GM18868 (cell line): ENCODE measurements around the gene HTT.

Source experiments
- ATAC-seq: cut with Tn5 transposase; IDR thresholded peaks from one replicate; pipeline ENCODE4 v1.9.1; 2021; ENCODE audit warnings: mild to moderate bottlenecking, moderate library complexity; ENCODE audit not compliant: unreplicated experiment

The HTT gene

DNA sequence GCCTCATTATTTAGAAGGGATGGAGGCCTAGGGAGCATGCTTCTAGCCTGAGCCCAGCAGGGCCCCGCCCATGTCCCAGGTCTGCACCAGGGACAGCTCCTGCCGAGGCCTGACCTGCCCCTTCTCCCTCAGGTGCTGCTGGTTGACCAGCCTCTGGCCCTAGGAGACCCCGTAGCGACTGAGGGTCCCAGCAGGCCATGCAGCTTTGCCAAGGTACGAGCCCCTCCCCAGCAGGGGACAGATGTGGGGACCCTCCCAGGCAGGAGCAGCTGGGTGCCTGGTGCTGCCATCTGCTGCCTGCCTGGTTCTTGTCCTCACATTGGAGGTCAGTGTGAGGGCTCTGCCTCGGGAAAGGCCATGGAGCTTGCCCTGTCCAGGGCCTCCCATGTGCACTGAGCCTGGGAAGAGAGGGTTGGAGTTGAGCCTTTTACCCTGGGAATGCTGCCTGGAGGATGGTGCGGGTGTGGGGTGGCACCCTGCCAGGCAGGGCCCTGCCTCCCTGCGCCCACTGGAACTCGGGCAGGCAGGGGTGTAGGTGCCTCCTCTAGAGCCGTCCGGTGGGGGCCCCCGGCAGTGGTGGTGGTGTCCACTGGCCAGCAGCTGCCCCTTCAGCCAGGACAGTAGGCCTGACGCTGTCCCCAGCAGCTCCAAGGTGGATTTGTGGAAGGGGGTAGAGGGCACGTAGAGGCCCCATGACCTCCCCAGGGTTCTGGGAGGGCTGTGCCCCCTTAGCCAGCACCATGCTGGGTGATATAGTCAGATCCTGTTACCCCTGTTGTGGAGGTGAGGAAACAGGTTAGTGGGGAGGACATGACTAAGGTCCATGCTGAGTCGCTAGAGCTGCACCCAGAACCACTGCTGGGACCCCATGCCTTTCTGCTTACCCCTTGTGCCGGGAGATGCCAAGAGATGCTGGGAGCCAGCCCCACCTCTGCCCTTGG lies 172.2 kb downstream of the HTT start:
- ATAC-seq, result no peak

GRCh38 chr4:3247399-3248177 lies 173.1 kb downstream of the HTT start:
- ATAC-seq, result no peak

DNA sequence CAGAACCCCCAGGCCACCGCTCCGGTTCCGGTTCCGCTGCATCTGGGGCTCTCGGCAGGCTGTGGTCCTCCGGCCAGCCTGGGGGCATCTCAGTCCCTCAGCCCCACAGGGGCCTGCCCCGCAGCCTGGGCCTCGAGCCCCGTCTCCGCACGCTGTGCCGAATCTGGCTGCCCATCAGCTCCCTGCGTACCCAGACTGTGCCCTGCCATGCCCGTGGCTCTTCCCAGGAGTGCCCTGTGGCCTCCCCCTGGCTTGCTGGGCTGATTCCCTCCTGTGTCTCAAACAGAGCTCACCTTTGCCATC lies 173.6 kb downstream of the HTT start:
- ATAC-seq, result no peak

DNA sequence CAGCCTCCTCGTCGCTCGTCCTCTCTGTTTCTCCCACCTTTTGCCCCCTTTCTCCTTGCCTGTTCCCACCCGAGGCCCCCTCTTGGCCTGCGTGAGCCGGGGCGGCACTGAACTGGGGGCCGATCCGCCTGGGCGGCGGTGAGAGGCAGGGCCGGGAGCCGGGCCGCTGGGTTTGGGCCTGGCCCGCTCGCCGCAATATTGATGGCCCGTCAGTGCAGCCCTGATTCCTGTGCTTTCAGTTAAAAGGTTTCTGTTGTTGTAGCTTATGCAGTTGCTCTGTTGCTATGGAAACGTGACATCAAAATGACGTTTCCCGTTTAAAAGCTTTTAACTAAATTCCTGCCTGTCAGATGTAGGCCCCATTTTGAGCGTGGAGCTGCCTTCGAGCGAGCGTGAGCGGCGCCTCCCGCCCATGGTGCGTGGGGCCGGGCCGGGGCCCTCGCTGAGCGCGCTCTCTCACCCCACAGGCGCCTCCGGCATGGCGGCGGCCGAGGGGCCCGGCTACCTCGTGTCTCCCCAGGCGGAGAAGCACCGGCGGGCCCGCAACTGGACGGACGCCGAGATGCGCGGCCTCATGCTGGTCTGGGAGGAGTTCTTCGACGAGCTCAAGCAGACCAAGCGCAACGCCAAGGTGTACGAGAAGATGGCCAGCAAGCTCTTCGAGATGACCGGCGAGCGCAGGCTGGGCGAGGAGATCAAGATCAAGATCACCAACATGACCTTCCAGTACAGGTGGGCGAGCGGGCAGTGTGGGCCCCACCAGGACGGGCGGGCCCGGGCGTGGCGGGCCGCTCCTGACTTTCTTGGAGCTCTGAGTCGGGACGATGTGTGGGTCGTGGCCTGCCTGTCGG lies 174.6 kb downstream of the HTT start, which contains the start of gene MSANTD1:
Gene MSANTD1 (plus strand): TSS at position 349 of the 851 bp plus-strand sequence. CDS start 64 bp downstream, at position 413.
- no peak for ATAC-seq

- ATAC-seq, result no peak
These were observed 175.4 kb downstream of the HTT start for GRCh38 chr4:3249711-3250437.

DNA sequence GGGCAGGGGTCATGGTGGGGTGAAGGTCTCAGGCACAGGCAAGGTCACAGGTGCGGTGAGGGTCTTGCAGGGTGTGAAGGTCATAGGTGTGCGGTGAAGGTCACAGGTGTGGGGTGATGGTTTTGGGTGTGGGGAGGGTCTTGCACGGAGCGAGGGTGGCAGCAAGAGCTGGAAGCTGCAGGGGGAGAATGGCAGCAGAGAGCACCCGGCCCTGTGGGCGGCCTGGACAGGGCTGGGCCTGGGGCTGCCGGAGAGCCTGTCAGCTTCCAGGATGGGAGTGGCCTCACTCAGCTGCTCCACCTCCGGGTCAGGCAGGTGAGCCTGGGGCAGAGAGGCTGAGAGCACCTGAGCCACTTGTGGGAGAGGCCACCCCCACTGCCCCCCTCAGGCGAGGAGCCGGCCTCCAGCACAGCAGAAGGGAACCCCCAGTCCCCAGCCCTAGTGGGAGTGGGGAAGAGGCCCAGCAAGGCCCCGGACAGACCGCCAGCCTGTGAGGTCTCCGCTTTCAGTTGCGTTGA lies 176.0 kb downstream of the HTT start:
- ATAC-seq, result no peak

DNA sequence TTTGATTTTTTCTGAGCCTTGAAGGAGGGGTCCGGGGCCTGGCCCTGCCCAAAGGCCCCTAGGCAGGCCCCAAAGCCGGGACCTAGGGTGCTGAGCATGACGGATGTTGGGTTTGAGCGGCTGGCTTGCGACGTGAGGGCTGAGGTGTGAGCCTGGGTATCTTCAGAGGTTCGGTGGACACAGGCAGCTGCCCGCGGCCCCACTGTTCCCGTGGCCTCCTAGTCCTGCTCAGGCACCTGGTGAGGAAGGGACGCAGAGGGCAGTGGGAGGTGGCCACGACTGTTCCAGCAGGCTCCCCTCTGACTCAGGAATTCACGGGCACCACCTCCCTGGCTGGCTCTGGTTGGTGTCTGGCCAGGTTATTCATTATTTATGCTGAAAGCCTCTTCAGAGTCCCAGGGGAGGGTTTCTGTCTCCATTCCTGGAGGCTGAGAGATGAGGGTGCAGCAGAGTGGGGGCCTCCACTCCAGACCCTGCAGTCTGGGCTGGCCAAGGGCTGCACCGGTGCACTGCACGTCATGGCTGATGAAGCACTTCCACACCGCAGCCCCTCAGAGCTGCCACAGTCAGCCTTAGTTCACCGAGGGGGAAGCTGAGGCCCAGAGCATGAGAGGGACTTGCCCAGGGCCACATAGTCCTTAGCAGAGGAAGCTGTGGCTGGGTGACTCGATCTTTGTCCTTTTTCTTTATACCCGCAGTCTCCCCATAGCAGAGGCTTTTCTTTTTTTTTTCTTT lies 176.6 kb downstream of the HTT start:
- ATAC-seq, result no peak

GRCh38 chr4:3251691-3252479 lies 177.4 kb downstream of the HTT start:
- no peak for ATAC-seq

- no peak for ATAC-seq
These were observed 178.0 kb downstream of the HTT start for GRCh38 chr4:3252480-3252828.

GRCh38 chr4:3252831-3253641 lies 178.6 kb downstream of the HTT start:
- ATAC-seq, result no peak

DNA sequence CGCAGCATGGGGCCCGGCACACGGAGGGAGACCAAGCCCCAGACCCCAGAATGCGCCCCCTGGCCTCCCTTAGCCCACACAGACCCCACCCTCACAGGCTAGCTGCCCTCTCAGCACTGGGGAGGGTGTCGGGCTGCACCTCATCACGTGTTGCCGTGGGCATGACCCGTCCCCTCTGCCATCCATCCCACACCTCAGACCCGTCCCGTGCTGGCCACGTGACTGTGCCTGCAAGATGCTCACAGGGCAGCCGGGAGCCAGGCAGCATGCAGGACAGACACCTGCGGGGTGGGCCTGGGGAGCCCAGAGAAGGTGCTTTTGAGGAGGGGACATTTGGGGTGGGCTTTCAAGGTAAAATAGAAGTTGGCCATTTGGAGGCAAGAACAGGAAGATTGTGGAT lies 179.3 kb downstream of the HTT start:
- no peak for ATAC-seq

GRCh38 chr4:3254302-3255131 lies 180.0 kb downstream of the HTT start:
- ATAC-seq, result no peak

- ATAC-seq, result no peak
These were observed 181.2 kb downstream of the HTT start for GRCh38 chr4:3255611-3256186.

DNA sequence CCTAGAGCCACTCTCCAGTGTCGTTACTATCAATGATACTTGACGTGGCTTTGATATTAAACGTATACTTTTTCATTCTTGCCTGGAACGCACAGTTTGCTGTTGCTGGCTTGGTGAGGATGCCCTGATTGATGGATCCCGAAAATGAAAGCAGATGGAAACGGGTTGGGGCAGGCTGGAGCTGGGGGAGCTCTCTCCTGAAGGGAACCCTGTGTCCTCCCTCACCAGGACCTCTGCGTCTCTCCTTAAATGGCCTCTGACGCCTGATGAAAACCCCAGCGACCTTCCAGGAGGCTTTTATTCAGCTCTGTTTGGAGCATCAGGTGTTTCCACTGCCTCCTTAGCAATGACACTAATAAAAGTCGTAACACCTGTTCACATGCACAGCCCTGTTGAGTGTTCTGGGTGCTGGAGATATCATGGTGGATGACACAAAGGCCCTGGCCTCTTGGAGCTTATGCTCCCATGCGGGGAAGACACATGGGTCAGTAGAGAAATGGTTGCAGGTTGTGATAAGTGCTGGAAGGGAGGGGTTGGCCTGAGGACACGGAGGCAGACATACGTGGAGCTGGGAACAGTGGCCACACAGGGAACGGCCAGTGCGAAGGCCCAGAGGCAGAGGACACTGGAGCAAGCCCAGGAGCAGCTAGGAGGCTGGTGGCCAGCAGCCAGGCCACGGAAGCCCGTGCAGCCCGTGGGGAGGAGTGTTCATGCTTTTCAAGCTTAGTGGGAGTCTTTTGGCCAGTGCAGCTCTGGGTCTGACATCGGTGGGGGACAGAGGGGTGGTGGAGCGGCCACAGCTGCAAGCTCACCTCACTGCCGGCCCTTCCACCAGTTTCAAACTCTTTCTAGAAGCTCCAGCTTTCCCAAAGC lies 182.0 kb downstream of the HTT start:
- no peak for ATAC-seq

- no peak for ATAC-seq
These were observed 182.6 kb downstream of the HTT start for GRCh38 chr4:3257103-3257555.
